Measurements from ENCODE around the gene ZNF444. TPM values are rescaled to one million over a fixed set of nuclear protein-coding genes. Genes with fewer than 3 reads are reported as not detected.
A peak's percentile ranks its signal among the peaks of the same experiment; 100 is the strongest.
"Not testable (repeated sequence)": the region's sequence is repeated elsewhere in the genome, so short reads cannot be mapped to it uniquely, and the experiment has no call there.

The ZNF444 gene
- total RNA-seq (10 to 100 TPM; 10.0 to 23.5 TPM), polyA plus RNA-seq (ENCODE audit: insufficient read length in 2 of 2) (10 to 100 TPM; 44.5 to 54.9 TPM)
- long read RNA-seq, donor 1, transcript ZNF444-201 (5 exons, 2,042 nt): major isoform, 7 of 9 reads
- long read RNA-seq, donor 1, partial matches to known transcripts: 0 of 9 reads
- long read RNA-seq, donor 1, other reads (novel, unspliced or antisense): 0 of 9 reads
- long read RNA-seq, donor 2, partial matches to known transcripts: 0 of 2 reads
- long read RNA-seq, donor 2, other reads (novel, unspliced or antisense): 0 of 2 reads
- long read RNA-seq, donor 3, partial matches to known transcripts: 0 of 4 reads
- long read RNA-seq, donor 3, other reads (novel, unspliced or antisense): 0 of 4 reads
- long read RNA-seq, donor 4, full-length matches to known transcripts: 13 of 46 reads
- long read RNA-seq, donor 4, partial matches to known transcripts: 33 of 46 reads
- long read RNA-seq, donor 4, other reads (novel, unspliced or antisense): 0 of 46 reads

- H3K4me1 ChIP-seq (ENCODE audit: control insufficient read depth, insufficient read depth, low read length): peaks cover 38% of the 10 kb centered on the region
Observed at GRCh38 chr19:56140583-56141416, at the start of gene ZNF444. Gene ZNF444 (plus strand): TSS chr19:56141287. CDS start chr19:56146912, 5,625 bp downstream.

GRCh38 chr19:56091751-56092546 is 49.1 kb upstream of the ZNF444 start:
- no peak overlapping the region for H3K27ac ChIP-seq (ENCODE audit: low read depth, low read length)
- WGBS (ENCODE audit: insufficient coverage): 91% methylated on average over 27 of the region's 38 CpGs
- no peaks in the 10 kb centered on the region for H3K27me3 ChIP-seq (ENCODE audit: control insufficient read depth, insufficient read depth, low read length)
- peaks cover 58% of the 10 kb centered on the region for H3K36me3 ChIP-seq (ENCODE audit: control insufficient read depth, insufficient read depth, low read length)
- H3K9me3 ChIP-seq (ENCODE audit: control insufficient read depth, insufficient read depth, low read length): peaks cover 3% of the 10 kb centered on the region
- no peak overlapping the region for H3K4me3 ChIP-seq (ENCODE audit: low read depth, low read length)
- H3K4me1 ChIP-seq (ENCODE audit: control insufficient read depth, insufficient read depth, low read length): peaks cover 9% of the 10 kb centered on the region
- no peak for DNase-seq (ENCODE audit: low read depth in 4 of 6, low spot score in 6 of 6)

More at GRCh38 chr19:56140583-56141416, at the start of gene ZNF444:
- Histone ChIP-seq H3K9me3 (ENCODE audit: control insufficient read depth, insufficient read depth, low read length) (no peaks in the 10 kb centered on the region), H3K36me3 (ENCODE audit: control insufficient read depth, insufficient read depth, low read length) (peaks cover 8% of the 10 kb centered on the region), H3K27me3 (ENCODE audit: control insufficient read depth, insufficient read depth, low read length) (no peaks in the 10 kb centered on the region), H3K4me3 (ENCODE audit: low read depth, low read length) (peak within 1 kb of the TSS; percentile 61), H3K27ac (ENCODE audit: low read depth, low read length) (peak within 1 kb of the TSS; percentile 86)
- WGBS (ENCODE audit: insufficient coverage): under 1% methylated on average over 55 of the region's 56 CpGs
- peak; percentile 97 to 100 (median 99) for DNase-seq (ENCODE audit: low read depth in 4 of 6, low spot score in 6 of 6)

GRCh38 chr19:56092685-56093631 is 48.1 kb upstream of the ZNF444 start:
- peaks cover 3% of the 10 kb centered on the region for H3K9me3 ChIP-seq (ENCODE audit: control insufficient read depth, insufficient read depth, low read length)
- 98% methylated on average over 28 of the region's 32 CpGs for WGBS (ENCODE audit: insufficient coverage)
- peaks cover 59% of the 10 kb centered on the region for H3K36me3 ChIP-seq (ENCODE audit: control insufficient read depth, insufficient read depth, low read length)
- H3K27me3 ChIP-seq (ENCODE audit: control insufficient read depth, insufficient read depth, low read length): no peaks in the 10 kb centered on the region
- peaks cover 9% of the 10 kb centered on the region for H3K4me1 ChIP-seq (ENCODE audit: control insufficient read depth, insufficient read depth, low read length)
- H3K4me3 ChIP-seq (ENCODE audit: low read depth, low read length): no peak overlapping the region
- DNase-seq (ENCODE audit: low read depth in 4 of 6, low spot score in 6 of 6): no peak
- H3K27ac ChIP-seq (ENCODE audit: low read depth, low read length): no peak overlapping the region

DNA sequence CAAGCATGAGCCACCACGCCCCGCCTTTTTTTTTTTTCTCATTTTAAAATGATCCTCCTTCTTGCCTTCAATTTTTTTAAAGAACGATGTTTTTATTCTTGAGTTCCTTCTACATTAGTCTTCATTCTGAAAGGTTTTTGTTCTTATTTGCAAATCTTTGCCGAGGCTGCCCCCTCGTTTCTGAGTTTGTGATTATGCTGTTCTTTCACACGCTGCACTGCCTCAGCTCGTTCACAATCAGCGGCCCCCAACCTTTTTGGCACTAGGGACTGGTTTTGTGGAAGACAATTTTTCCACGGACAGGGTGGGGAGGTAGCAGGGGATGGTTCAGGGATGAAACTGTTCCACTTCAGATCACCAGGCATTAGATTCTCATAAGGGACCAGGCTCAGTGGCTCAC is 46.6 kb upstream of the ZNF444 start:
- no peaks in the 10 kb centered on the region for H3K27me3 ChIP-seq (ENCODE audit: control insufficient read depth, insufficient read depth, low read length)
- H3K4me1 ChIP-seq (ENCODE audit: control insufficient read depth, insufficient read depth, low read length): peaks cover 9% of the 10 kb centered on the region
- H3K4me3 ChIP-seq (ENCODE audit: low read depth, low read length): no peak overlapping the region
- H3K36me3 ChIP-seq (ENCODE audit: control insufficient read depth, insufficient read depth, low read length): peaks cover 62% of the 10 kb centered on the region
- WGBS (ENCODE audit: insufficient coverage): 92% methylated on average over 6 of the region's 9 CpGs
- no peak overlapping the region for H3K27ac ChIP-seq (ENCODE audit: low read depth, low read length)
- DNase-seq (ENCODE audit: low read depth in 4 of 6, low spot score in 6 of 6): no peak
- H3K9me3 ChIP-seq (ENCODE audit: control insufficient read depth, insufficient read depth, low read length): peaks cover 3% of the 10 kb centered on the region

DNA sequence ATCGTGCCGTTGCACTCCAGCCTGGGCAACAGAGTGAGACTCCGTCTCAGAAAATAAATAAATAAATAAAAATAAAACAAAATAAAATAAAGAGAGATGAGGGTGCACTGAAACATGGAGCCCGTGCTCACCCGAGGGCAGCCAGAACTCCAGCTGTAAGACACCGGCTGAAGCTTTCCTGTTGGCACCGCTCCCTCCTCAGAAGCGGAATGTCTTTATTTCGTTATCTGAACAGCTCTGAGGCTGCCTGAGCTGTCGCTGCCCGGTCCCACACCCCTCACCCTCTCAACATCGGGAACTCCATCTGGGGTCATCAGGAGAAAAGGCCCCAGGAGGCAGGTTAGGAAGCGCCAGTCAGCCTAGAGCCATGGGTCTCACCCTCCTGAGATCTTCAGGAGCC is 44.4 kb upstream of the ZNF444 start:
- peaks cover 73% of the 10 kb centered on the region for H3K36me3 ChIP-seq (ENCODE audit: control insufficient read depth, insufficient read depth, low read length)
- 78% methylated on average over 6 of the region's 13 CpGs for WGBS (ENCODE audit: insufficient coverage)
- peaks cover 3% of the 10 kb centered on the region for H3K9me3 ChIP-seq (ENCODE audit: control insufficient read depth, insufficient read depth, low read length)
- no peak overlapping the region for H3K4me3 ChIP-seq (ENCODE audit: low read depth, low read length)
- no peaks in the 10 kb centered on the region for H3K27me3 ChIP-seq (ENCODE audit: control insufficient read depth, insufficient read depth, low read length)
- DNase-seq (ENCODE audit: low read depth in 4 of 6, low spot score in 6 of 6): no peak
- peaks cover 3% of the 10 kb centered on the region for H3K4me1 ChIP-seq (ENCODE audit: control insufficient read depth, insufficient read depth, low read length)
- H3K27ac ChIP-seq (ENCODE audit: low read depth, low read length): no peak overlapping the region

GRCh38 chr19:56097306-56097705 is 43.8 kb upstream of the ZNF444 start:
- Histone ChIP-seq H3K4me3 (ENCODE audit: low read depth, low read length) (no peak overlapping the region), H3K27ac (ENCODE audit: low read depth, low read length) (no peak overlapping the region), H3K36me3 (ENCODE audit: control insufficient read depth, insufficient read depth, low read length) (peaks cover 73% of the 10 kb centered on the region), H3K9me3 (ENCODE audit: control insufficient read depth, insufficient read depth, low read length) (peaks cover 3% of the 10 kb centered on the region), H3K27me3 (ENCODE audit: control insufficient read depth, insufficient read depth, low read length) (no peaks in the 10 kb centered on the region), H3K4me1 (ENCODE audit: control insufficient read depth, insufficient read depth, low read length) (peaks cover 3% of the 10 kb centered on the region)
- no peak for DNase-seq (ENCODE audit: low read depth in 4 of 6, low spot score in 6 of 6)
- WGBS (ENCODE audit: insufficient coverage): 83% methylated on average over 22 of the region's 23 CpGs

DNA sequence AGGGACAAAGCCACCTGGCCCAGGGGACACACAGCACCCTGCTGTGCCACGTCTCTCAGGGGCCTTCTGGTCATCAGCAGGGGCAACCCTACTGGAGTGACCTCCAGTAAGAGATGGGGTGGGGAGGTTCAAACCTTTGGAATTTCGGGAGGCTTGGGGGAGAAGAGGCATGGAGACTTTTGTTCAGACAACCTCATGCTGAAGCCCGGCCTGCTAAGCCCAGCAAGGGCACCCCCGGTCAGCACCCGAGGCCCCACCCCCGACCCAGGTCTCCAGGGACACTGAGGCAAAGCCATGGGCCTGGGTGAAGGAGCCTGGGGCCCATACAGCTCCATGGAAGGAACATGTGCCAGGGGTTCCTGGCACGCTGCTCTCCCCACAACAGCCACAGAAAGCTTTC is 43.3 kb upstream of the ZNF444 start:
- H3K4me1 ChIP-seq (ENCODE audit: control insufficient read depth, insufficient read depth, low read length): peaks cover 3% of the 10 kb centered on the region
- H3K4me3 ChIP-seq (ENCODE audit: low read depth, low read length): no peak overlapping the region
- H3K36me3 ChIP-seq (ENCODE audit: control insufficient read depth, insufficient read depth, low read length): peaks cover 76% of the 10 kb centered on the region
- WGBS (ENCODE audit: insufficient coverage): 97% methylated on average over 6 of the region's 7 CpGs
- H3K9me3 ChIP-seq (ENCODE audit: control insufficient read depth, insufficient read depth, low read length): peaks cover 1% of the 10 kb centered on the region
- H3K27me3 ChIP-seq (ENCODE audit: control insufficient read depth, insufficient read depth, low read length): no peaks in the 10 kb centered on the region
- no peak for DNase-seq (ENCODE audit: low read depth in 4 of 6, low spot score in 6 of 6)
- H3K27ac ChIP-seq (ENCODE audit: low read depth, low read length): no peak overlapping the region

GRCh38 chr19:56098237-56098636 is 42.9 kb upstream of the ZNF444 start:
- peaks cover 76% of the 10 kb centered on the region for H3K36me3 ChIP-seq (ENCODE audit: control insufficient read depth, insufficient read depth, low read length)
- H3K4me3 ChIP-seq (ENCODE audit: low read depth, low read length); H3K27me3 ChIP-seq (ENCODE audit: control insufficient read depth, insufficient read depth, low read length); DNase-seq (ENCODE audit: low read depth in 4 of 6, low spot score in 6 of 6); H3K4me1 ChIP-seq (ENCODE audit: control insufficient read depth, insufficient read depth, low read length); H3K9me3 ChIP-seq (ENCODE audit: control insufficient read depth, insufficient read depth, low read length); H3K27ac ChIP-seq (ENCODE audit: low read depth, low read length): not testable (repeated sequence)
- 97% methylated on average over 18 of the region's 21 CpGs for WGBS (ENCODE audit: insufficient coverage)
